ENCODE results near the gene PHF3.

DNA sequence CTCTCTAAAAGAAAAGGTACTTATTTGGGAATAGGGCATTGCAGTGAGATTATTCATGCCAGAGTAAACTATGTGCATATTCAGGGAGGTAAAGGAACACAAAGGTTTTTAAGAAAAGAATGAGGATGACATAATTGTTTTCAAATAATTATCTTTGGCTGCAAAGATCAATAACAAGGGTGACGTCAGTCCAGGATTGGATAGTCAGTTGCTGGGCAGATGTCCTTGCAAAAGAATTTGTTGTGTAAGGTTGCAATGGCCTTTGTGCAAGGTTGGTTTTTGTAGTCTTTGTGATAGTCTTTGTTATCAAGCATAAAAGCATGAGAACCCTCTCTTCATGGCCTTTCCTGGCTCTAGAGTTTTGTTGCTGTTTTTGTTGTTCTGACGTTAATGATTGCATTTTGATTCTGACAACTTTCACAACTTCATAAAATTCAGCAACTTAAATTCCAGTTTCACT lies 45.6 kb upstream of the PHF3 start:
- TF ChIP-seq, protein P1, sequence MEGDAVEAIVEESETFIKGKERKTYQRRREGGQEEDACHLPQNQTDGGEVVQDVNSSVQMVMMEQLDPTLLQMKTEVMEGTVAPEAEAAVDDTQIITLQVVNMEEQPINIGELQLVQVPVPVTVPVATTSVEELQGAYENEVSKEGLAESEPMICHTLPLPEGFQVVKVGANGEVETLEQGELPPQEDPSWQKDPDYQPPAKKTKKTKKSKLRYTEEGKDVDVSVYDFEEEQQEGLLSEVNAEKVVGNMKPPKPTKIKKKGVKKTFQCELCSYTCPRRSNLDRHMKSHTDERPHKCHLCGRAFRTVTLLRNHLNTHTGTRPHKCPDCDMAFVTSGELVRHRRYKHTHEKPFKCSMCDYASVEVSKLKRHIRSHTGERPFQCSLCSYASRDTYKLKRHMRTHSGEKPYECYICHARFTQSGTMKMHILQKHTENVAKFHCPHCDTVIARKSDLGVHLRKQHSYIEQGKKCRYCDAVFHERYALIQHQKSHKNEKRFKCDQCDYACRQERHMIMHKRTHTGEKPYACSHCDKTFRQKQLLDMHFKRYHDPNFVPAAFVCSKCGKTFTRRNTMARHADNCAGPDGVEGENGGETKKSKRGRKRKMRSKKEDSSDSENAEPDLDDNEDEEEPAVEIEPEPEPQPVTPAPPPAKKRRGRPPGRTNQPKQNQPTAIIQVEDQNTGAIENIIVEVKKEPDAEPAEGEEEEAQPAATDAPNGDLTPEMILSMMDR (IDR thresholded peaks at IDR 0.05; ENCODE audit: insufficient read depth, low read length, poor library complexity, severe bottlenecking), result no peak
- TF ChIP-seq EZH2phosphoT487 (conservative IDR thresholded peaks at IDR 0.05; ENCODE audit: low read length), result no peak
